Body of pancreas (tissue), 4 donors: Measurements from ENCODE around the gene RAB22A.

ENCODE experiments used
- CTCF ChIP-seq, 7 experiments: fragments of 450-650 bp in 4 of 7; fragments of 200-600 bp in 3 of 7; sonication (generic) in 3 of 7; IDR thresholded peaks; one replicate each; pipeline ENCODE4 v1.5.1; 2016 to 2019; ENCODE audit warnings: antibody characterized with exemption in 7 of 7
- POLR2A ChIP-seq, 3 donors: fragments of 450-650 bp; IDR thresholded peaks; one replicate each; pipeline ENCODE4 v1.6.1; 2016; ENCODE audit warnings: antibody characterized with exemption in 3 of 3, mild to moderate bottlenecking in 2 of 3

GRCh38 chr20:58329711-58330110 is 20.2 kb downstream of the RAB22A start:
- no peak for TF ChIP-seq POLR2A (IDR thresholded peaks at IDR 0.05)
- no peak for TF ChIP-seq CTCF (IDR thresholded peaks at IDR 0.05)
